ENCODE measurements around the gene TEKT5.
"Not testable (repeated sequence)": the region's sequence is repeated elsewhere in the genome, so short reads cannot be mapped to it uniquely, and the experiment has no call there.

TEKT5 gene

GRCh38 chr16:10688726-10689125, 6.0 kb downstream of the TEKT5 start:
- TF ChIP-seq POLR2AphosphoS5 (IDR thresholded peaks at IDR 0.05; ENCODE audit: low read depth, low read length): no peak
- TF ChIP-seq PAX5 (IDR thresholded peaks at IDR 0.05; ENCODE audit: insufficient read depth, low read length, severe bottlenecking): no peak
- TF ChIP-seq POU2F2 (IDR thresholded peaks at IDR 0.05; ENCODE audit: low read depth, low read length): no peak
- TF ChIP-seq POLR2A (IDR thresholded peaks at IDR 0.05; ENCODE audit: low read depth, low read length): no peak
- no peak for TF ChIP-seq SPI1 (IDR thresholded peaks at IDR 0.05; ENCODE audit: low read depth, low read length)
- no peak for TF ChIP-seq TAF1 (IDR thresholded peaks at IDR 0.05; ENCODE audit: low read depth, low read length)
- no peak for DNase-seq (ENCODE audit: insufficient read length, low spot score)
- FAIRE-seq: no peak

GRCh38 chr16:10688291-10688690, 6.4 kb downstream of the TEKT5 start:
- DNase-seq (ENCODE audit: insufficient read length, low spot score) (no peak), FAIRE-seq (no peak)
- no peak for TF ChIP-seq POLR2AphosphoS5 (IDR thresholded peaks at IDR 0.05; ENCODE audit: low read depth, low read length)
- no peak for TF ChIP-seq POLR2A (IDR thresholded peaks at IDR 0.05; ENCODE audit: low read depth, low read length)
- no peak for TF ChIP-seq PAX5 (IDR thresholded peaks at IDR 0.05; ENCODE audit: insufficient read depth, low read length, severe bottlenecking)
- no peak for TF ChIP-seq POU2F2 (IDR thresholded peaks at IDR 0.05; ENCODE audit: low read depth, low read length)
- no peak for TF ChIP-seq SPI1 (IDR thresholded peaks at IDR 0.05; ENCODE audit: low read depth, low read length)
- no peak for TF ChIP-seq TAF1 (IDR thresholded peaks at IDR 0.05; ENCODE audit: low read depth, low read length)

- FAIRE-seq (no peak), DNase-seq (ENCODE audit: insufficient read length, low spot score) (no peak)
- no peak for TF ChIP-seq PAX5 (IDR thresholded peaks at IDR 0.05; ENCODE audit: insufficient read depth, low read length, severe bottlenecking)
- TF ChIP-seq POU2F2 (IDR thresholded peaks at IDR 0.05; ENCODE audit: low read depth, low read length): no peak
- TF ChIP-seq POLR2A (IDR thresholded peaks at IDR 0.05; ENCODE audit: low read depth, low read length): no peak
- TF ChIP-seq SPI1 (IDR thresholded peaks at IDR 0.05; ENCODE audit: low read depth, low read length): no peak
- no peak for TF ChIP-seq TAF1 (IDR thresholded peaks at IDR 0.05; ENCODE audit: low read depth, low read length)
- TF ChIP-seq POLR2AphosphoS5 (IDR thresholded peaks at IDR 0.05; ENCODE audit: low read depth, low read length): no peak
These were observed 9.0 kb downstream of the TEKT5 start for GRCh38 chr16:10685709-10686108.

GRCh38 chr16:10684511-10685151, 10.1 kb downstream of the TEKT5 start:
- TF ChIP-seq PAX5 (IDR thresholded peaks at IDR 0.05; ENCODE audit: insufficient read depth, low read length, severe bottlenecking) (no peak), POLR2AphosphoS5 (IDR thresholded peaks at IDR 0.05; ENCODE audit: low read depth, low read length) (no peak), SPI1 (IDR thresholded peaks at IDR 0.05; ENCODE audit: low read depth, low read length) (no peak), POU2F2 (IDR thresholded peaks at IDR 0.05; ENCODE audit: low read depth, low read length) (no peak), POLR2A (IDR thresholded peaks at IDR 0.05; ENCODE audit: low read depth, low read length) (no peak), TAF1 (IDR thresholded peaks at IDR 0.05; ENCODE audit: low read depth, low read length) (no peak)
- DNase-seq (ENCODE audit: insufficient read length, low spot score) (no peak), FAIRE-seq (no peak)

- TF ChIP-seq POLR2AphosphoS5 (IDR thresholded peaks at IDR 0.05; ENCODE audit: low read depth, low read length): no peak
- no peak for TF ChIP-seq TAF1 (IDR thresholded peaks at IDR 0.05; ENCODE audit: low read depth, low read length)
- TF ChIP-seq PAX5 (IDR thresholded peaks at IDR 0.05; ENCODE audit: insufficient read depth, low read length, severe bottlenecking): no peak
- TF ChIP-seq SPI1 (IDR thresholded peaks at IDR 0.05; ENCODE audit: low read depth, low read length): no peak
- no peak for TF ChIP-seq POU2F2 (IDR thresholded peaks at IDR 0.05; ENCODE audit: low read depth, low read length)
- no peak for TF ChIP-seq POLR2A (IDR thresholded peaks at IDR 0.05; ENCODE audit: low read depth, low read length)
- no peak for FAIRE-seq
- DNase-seq (ENCODE audit: insufficient read length, low spot score): no peak
These were observed 11.6 kb downstream of the TEKT5 start for GRCh38 chr16:10683170-10683569.

- TF ChIP-seq POU2F2 (IDR thresholded peaks at IDR 0.05; ENCODE audit: low read depth, low read length): no peak
- TF ChIP-seq POLR2AphosphoS5 (IDR thresholded peaks at IDR 0.05; ENCODE audit: low read depth, low read length): no peak
- TF ChIP-seq PAX5 (IDR thresholded peaks at IDR 0.05; ENCODE audit: insufficient read depth, low read length, severe bottlenecking): no peak
- TF ChIP-seq SPI1 (IDR thresholded peaks at IDR 0.05; ENCODE audit: low read depth, low read length): no peak
- TF ChIP-seq POLR2A (IDR thresholded peaks at IDR 0.05; ENCODE audit: low read depth, low read length): no peak
- no peak for TF ChIP-seq TAF1 (IDR thresholded peaks at IDR 0.05; ENCODE audit: low read depth, low read length)
- FAIRE-seq (no peak), DNase-seq (ENCODE audit: insufficient read length, low spot score) (no peak)
These were observed 12.1 kb downstream of the TEKT5 start for GRCh38 chr16:10682604-10683003.

- TF ChIP-seq SPI1 (IDR thresholded peaks at IDR 0.05; ENCODE audit: low read depth, low read length): no peak
- no peak for TF ChIP-seq POLR2A (IDR thresholded peaks at IDR 0.05; ENCODE audit: low read depth, low read length)
- TF ChIP-seq TAF1 (IDR thresholded peaks at IDR 0.05; ENCODE audit: low read depth, low read length): no peak
- no peak for TF ChIP-seq POU2F2 (IDR thresholded peaks at IDR 0.05; ENCODE audit: low read depth, low read length)
- TF ChIP-seq POLR2AphosphoS5 (IDR thresholded peaks at IDR 0.05; ENCODE audit: low read depth, low read length): no peak
- no peak for TF ChIP-seq PAX5 (IDR thresholded peaks at IDR 0.05; ENCODE audit: insufficient read depth, low read length, severe bottlenecking)
- DNase-seq (ENCODE audit: insufficient read length, low spot score) (no peak), FAIRE-seq (no peak)
These were observed 13.1 kb downstream of the TEKT5 start for GRCh38 chr16:10681310-10682308.

GRCh38 chr16:10679921-10680320, 14.8 kb downstream of the TEKT5 start:
- FAIRE-seq: no peak
- TF ChIP-seq PAX5 (IDR thresholded peaks at IDR 0.05; ENCODE audit: insufficient read depth, low read length, severe bottlenecking): no peak
- no peak for TF ChIP-seq TAF1 (IDR thresholded peaks at IDR 0.05; ENCODE audit: low read depth, low read length)
- TF ChIP-seq POU2F2 (IDR thresholded peaks at IDR 0.05; ENCODE audit: low read depth, low read length): no peak
- TF ChIP-seq POLR2AphosphoS5 (IDR thresholded peaks at IDR 0.05; ENCODE audit: low read depth, low read length): no peak
- TF ChIP-seq SPI1 (IDR thresholded peaks at IDR 0.05; ENCODE audit: low read depth, low read length): no peak
- no peak for TF ChIP-seq POLR2A (IDR thresholded peaks at IDR 0.05; ENCODE audit: low read depth, low read length)
- no peak for DNase-seq (ENCODE audit: insufficient read length, low spot score)

GRCh38 chr16:10679441-10679840, 15.3 kb downstream of the TEKT5 start:
- DNase-seq (ENCODE audit: insufficient read length, low spot score); FAIRE-seq: not testable (repeated sequence)

All from GM12891 (cell line).